Fibroblast of lung (primary cell): Measurements from ENCODE around the gene RNF224. TPM values are rescaled to one million over a fixed set of nuclear protein-coding genes. Genes with fewer than 3 reads are reported as not detected.

Experiments
- DNase-seq, 2 donors: peaks; one replicate each; pipeline versions ENCODE4 v3.0.0 to v3.0.0-alpha.2; 2010; ENCODE audit warnings: low read depth in 2 of 2
- H2AFZ ChIP-seq: 2 replicates; pipeline ENCODE4 v1.5.1; 2012; ENCODE audit warnings: low read length, control low read depth, inconsistent platforms
- H3K27ac ChIP-seq: 2 replicates; pipeline ENCODE4 v1.5.1; 2011; ENCODE audit warnings: low read length, control low read depth; ENCODE audit not compliant: insufficient read depth
- H3K27me3 ChIP-seq: 2 replicates; pipeline ENCODE4 v1.5.1; 2011; ENCODE audit warnings: mild to moderate bottlenecking, low read length; ENCODE audit not compliant: control insufficient read depth, insufficient read depth
- H3K36me3 ChIP-seq: 2 replicates; pipeline ENCODE4 v1.5.1; 2011; ENCODE audit warnings: low read length; ENCODE audit not compliant: control insufficient read depth, insufficient read depth
- H3K4me1 ChIP-seq: 2 replicates; pipeline ENCODE4 v1.5.1; 2011; ENCODE audit warnings: low read length; ENCODE audit not compliant: control insufficient read depth, insufficient read depth; ENCODE audit errors: extremely low read depth
- H3K4me2 ChIP-seq: 2 replicates; pipeline ENCODE4 v1.5.1; 2011; ENCODE audit warnings: low read length, control low read depth; ENCODE audit not compliant: insufficient read depth; ENCODE audit errors: extremely low read depth
- H3K4me3 ChIP-seq, 4 experiments: fragments of 200-600 bp in 1 of 4; sonication (generic) in 1 of 4; replicated peaks in 1 of 4; 2 replicates each; pipeline ENCODE4 v1.5.1; 2011 to 2016; ENCODE audit warnings: low read length in 4 of 4, low read depth in 3 of 4, mild to moderate bottlenecking in 3 of 4, control low read depth in 2 of 4, inconsistent platforms in 1 of 4, mixed read lengths in 1 of 4; ENCODE audit not compliant: insufficient read depth in 1 of 4; ENCODE audit errors: control extremely low read depth in 1 of 4
- H3K79me2 ChIP-seq: 2 replicates; pipeline ENCODE4 v1.5.1; 2012; ENCODE audit warnings: mild to moderate bottlenecking, low read length, inconsistent platforms; ENCODE audit not compliant: control insufficient read depth, insufficient read depth
- H3K9ac ChIP-seq: 2 replicates; pipeline ENCODE4 v1.5.1; 2011; ENCODE audit warnings: mild to moderate bottlenecking, low read length, control low read depth; ENCODE audit not compliant: insufficient read depth
- H3K9me3 ChIP-seq: 2 replicates; pipeline ENCODE4 v1.5.1; 2012; ENCODE audit warnings: low read depth, low read length; ENCODE audit not compliant: control insufficient read depth, insufficient read depth
- H4K20me1 ChIP-seq: 2 replicates; pipeline ENCODE4 v1.5.1; 2011; ENCODE audit warnings: low read length; ENCODE audit not compliant: control insufficient read depth, insufficient read depth; ENCODE audit errors: extremely low read depth
- CTCF ChIP-seq, 2 donors: IDR thresholded peaks in 1 of 2; conservative IDR thresholded peaks in 1 of 2; 1 replicate in 1 of 2; 2 replicates in 1 of 2; pipeline ENCODE4 v1.5.1; 2011 to 2012; ENCODE audit warnings: low read length in 2 of 2, control low read depth in 1 of 2, inconsistent platforms in 1 of 2, low read depth in 1 of 2, mild to moderate bottlenecking in 1 of 2
- EZH2 ChIP-seq: IDR thresholded peaks from 2 replicates; pipeline ENCODE4 v1.5.1; 2012; ENCODE audit warnings: low read length, control low read depth, mild to moderate bottlenecking; ENCODE audit errors: missing control alignments
- polyA plus RNA-seq, 2 donors: library from polyadenylated mRNA; depleted of rRNA in 1 of 2; stranded (reverse) in 1 of 2; unstranded in 1 of 2; fragments of >200 nt; gene quantifications; 2 replicates each; pipeline ENCODE4 v1.2.1, GENCODE V29; 2011 to 2012; ENCODE audit warnings: missing spikeins in 1 of 2
- total RNA-seq: library from RNA; depleted of rRNA; stranded (reverse); fragments of >200 nt; gene quantifications from 2 replicates; pipeline ENCODE4 v1.2.1, GENCODE V29; 2014

Gene RNF224
- total and polyA plus RNA-seq, 2 donors (not counting 1 experiment from before 2014, with no cell fraction given), result under 0.01 TPM; not detected in 1

GRCh38 chr9:137244486-137245449 lies 17.5 kb downstream of the RNF224 start:
- Histone ChIP-seq H3K9ac (no peak overlapping the region), H3K27me3 (no peaks in the 10 kb centered on the region), H3K27ac (no peak overlapping the region), H3K4me1 (peaks cover 4% of the 10 kb centered on the region), H2AFZ (no peak overlapping the region), H3K4me2 (no peak overlapping the region), H4K20me1 (no peaks in the 10 kb centered on the region), H3K79me2 (peaks cover 25% of the 10 kb centered on the region), H3K4me3 (no peak overlapping the region), H3K36me3 (peaks cover 18% of the 10 kb centered on the region), H3K9me3 (no peaks in the 10 kb centered on the region)
- DNase-seq, result no peak
- no peak for TF ChIP-seq EZH2
- no peak for TF ChIP-seq CTCF (conservative IDR thresholded peaks at IDR 0.05 in 1 of 2, IDR thresholded peaks at IDR 0.05 in 1 of 2; ENCODE audit: low read depth in 1 of 2, low read length in 2 of 2)

- TF ChIP-seq CTCF (conservative IDR thresholded peaks at IDR 0.05 in 1 of 2, IDR thresholded peaks at IDR 0.05 in 1 of 2; ENCODE audit: low read depth in 1 of 2, low read length in 2 of 2) (no peak), EZH2 (no peak)
- no peak for DNase-seq
Measured at GRCh38 chr9:137245450-137246421, 18.4 kb downstream of the RNF224 start.

More at GRCh38 chr9:137245450-137246421, 18.4 kb downstream of the RNF224 start:
- Histone ChIP-seq H3K4me3 (no peak overlapping the region), H3K79me2 (peaks cover 25% of the 10 kb centered on the region), H3K9ac (no peak overlapping the region), H3K4me2 (no peak overlapping the region), H3K27ac (no peak overlapping the region), H3K36me3 (peaks cover 18% of the 10 kb centered on the region), H2AFZ (no peak overlapping the region), H3K4me1 (peaks cover 4% of the 10 kb centered on the region), H4K20me1 (no peaks in the 10 kb centered on the region), H3K9me3 (no peaks in the 10 kb centered on the region), H3K27me3 (no peaks in the 10 kb centered on the region)
